Measurements from ENCODE around the gene RAMP3.

DNA sequence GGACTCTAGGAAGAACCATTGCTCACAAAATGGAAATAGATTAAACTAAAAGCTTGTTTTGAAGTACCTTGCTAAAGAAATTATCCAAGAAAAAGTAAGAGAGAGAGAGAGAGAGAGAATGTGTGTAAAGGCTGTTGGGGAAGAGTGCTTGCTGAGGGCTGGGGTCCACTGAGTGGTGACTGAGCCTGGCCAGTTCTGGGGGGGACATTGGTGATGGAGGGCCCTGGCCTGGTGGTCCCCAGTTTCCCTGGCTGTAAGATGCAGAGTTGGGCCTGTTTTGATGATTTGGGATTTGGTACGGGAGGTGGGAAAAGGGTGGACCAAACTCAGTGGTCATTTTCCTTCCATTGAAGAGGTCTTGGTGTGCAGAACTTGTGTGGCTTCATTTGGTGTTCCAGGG is 880 bp downstream of the RAMP3 start:
- TF ChIP-seq, protein P1, sequence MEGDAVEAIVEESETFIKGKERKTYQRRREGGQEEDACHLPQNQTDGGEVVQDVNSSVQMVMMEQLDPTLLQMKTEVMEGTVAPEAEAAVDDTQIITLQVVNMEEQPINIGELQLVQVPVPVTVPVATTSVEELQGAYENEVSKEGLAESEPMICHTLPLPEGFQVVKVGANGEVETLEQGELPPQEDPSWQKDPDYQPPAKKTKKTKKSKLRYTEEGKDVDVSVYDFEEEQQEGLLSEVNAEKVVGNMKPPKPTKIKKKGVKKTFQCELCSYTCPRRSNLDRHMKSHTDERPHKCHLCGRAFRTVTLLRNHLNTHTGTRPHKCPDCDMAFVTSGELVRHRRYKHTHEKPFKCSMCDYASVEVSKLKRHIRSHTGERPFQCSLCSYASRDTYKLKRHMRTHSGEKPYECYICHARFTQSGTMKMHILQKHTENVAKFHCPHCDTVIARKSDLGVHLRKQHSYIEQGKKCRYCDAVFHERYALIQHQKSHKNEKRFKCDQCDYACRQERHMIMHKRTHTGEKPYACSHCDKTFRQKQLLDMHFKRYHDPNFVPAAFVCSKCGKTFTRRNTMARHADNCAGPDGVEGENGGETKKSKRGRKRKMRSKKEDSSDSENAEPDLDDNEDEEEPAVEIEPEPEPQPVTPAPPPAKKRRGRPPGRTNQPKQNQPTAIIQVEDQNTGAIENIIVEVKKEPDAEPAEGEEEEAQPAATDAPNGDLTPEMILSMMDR (optimal IDR thresholded peaks at IDR 0.05 in 1 of 3, IDR thresholded peaks at IDR 0.05 in 1 of 3, conservative IDR thresholded peaks at IDR 0.05 in 1 of 3; ENCODE audit: extremely low read depth in 1 of 3, insufficient read depth in 2 of 3, low read length in 3 of 3) = no peak
- no peak for TF ChIP-seq EZH2 (IDR thresholded peaks at IDR 0.05; ENCODE audit: low read length)

Data from keratinocyte (primary cell).